Suprapubic skin (tissue), 4 donors: ENCODE results near the gene FERMT1. TPM values are rescaled to one million over a fixed set of nuclear protein-coding genes. Genes with fewer than 3 reads are reported as not detected.
A peak's percentile ranks its signal among the peaks of the same experiment; 100 is the strongest.

Experiments used
- DNase-seq, 2 donors: peaks; one replicate each; pipeline ENCODE4 v3.0.0-alpha.2; 2019; ENCODE audit warnings: low spot score in 2 of 2
- H3K27ac ChIP-seq: fragments of 200-600 bp; sonication (generic); one replicate; pipeline ENCODE4 v1.5.1; 2019
- H3K27me3 ChIP-seq: fragments of 200-600 bp; sonication (generic); one replicate; pipeline ENCODE4 v1.5.1; 2019
- H3K36me3 ChIP-seq: fragments of 200-600 bp; sonication (generic); one replicate; pipeline ENCODE4 v1.5.1; 2019
- H3K4me1 ChIP-seq: fragments of 200-600 bp; sonication (generic); one replicate; pipeline ENCODE4 v1.5.1; 2019
- H3K4me3 ChIP-seq: fragments of 200-600 bp; sonication (generic); one replicate; pipeline ENCODE4 v1.5.1; 2019; ENCODE audit warnings: mild to moderate bottlenecking
- H3K9me3 ChIP-seq: fragments of 200-600 bp; sonication (generic); one replicate; pipeline ENCODE4 v1.5.1; 2019
- CTCF ChIP-seq, 2 donors: fragments of 200-600 bp in 1 of 2; fragments of 450-650 bp in 1 of 2; sonication (generic) in 1 of 2; IDR thresholded peaks; one replicate each; pipeline ENCODE4 v1.5.1; 2016 to 2019; ENCODE audit warnings: antibody characterized with exemption in 2 of 2, mild to moderate bottlenecking in 1 of 2, moderate library complexity in 1 of 2
- EP300 ChIP-seq: sonication (generic); formaldehyde crosslinking; IDR thresholded peaks from one replicate; pipeline ENCODE4 v1.6.1; 2017; ENCODE audit warnings: antibody characterized with exemption
- POLR2A ChIP-seq, 2 donors: fragments of 450-650 bp; IDR thresholded peaks; one replicate each; pipeline ENCODE4 v1.6.1; 2017; ENCODE audit warnings: antibody characterized with exemption in 2 of 2, mild to moderate bottlenecking in 2 of 2, moderate library complexity in 2 of 2
- POLR2AphosphoS5 ChIP-seq, 3 donors: sonication (generic); formaldehyde crosslinking; IDR thresholded peaks; one replicate each; pipeline ENCODE4 v1.6.1; 2017; ENCODE audit warnings: antibody characterized with exemption in 3 of 3
- WGBS: methylation state at CpG from one replicate; pipeline ENCODE4 v1.1.5; 2018; 5-methylcytosine and 5-hydroxymethylcytosine counted together
- total RNA-seq, 4 donors: library from RNA; depleted of rRNA; stranded (reverse); fragments of >200 nt; gene quantifications; one replicate each; pipeline ENCODE4 v1.1.0, GENCODE V29; 2016

FERMT1 gene
- total RNA-seq, 4 donors from 2014 or later: 32.9 to 53.4 (median 37.5) TPM

- 3% methylated on average over 27 of the region's 27 CpGs for WGBS
- Histone ChIP-seq H3K27ac (peak overlapping the region; percentile 94), H3K4me1 (peaks cover 36% of the 10 kb centered on the region), H3K4me3 (peak overlapping the region; percentile 61), H3K27me3 (peaks cover 11% of the 10 kb centered on the region), H3K36me3 (no peaks in the 10 kb centered on the region), H3K9me3 (no peaks in the 10 kb centered on the region)
- DNase-seq: no peak
- TF ChIP-seq EP300 (no peak), POLR2AphosphoS5 (IDR thresholded peaks at IDR 0.05) (no peak), CTCF (IDR thresholded peaks at IDR 0.05) (no peak), POLR2A (IDR thresholded peaks at IDR 0.05) (no peak)
Observed at GRCh38 chr20:6122111-6122872, 538 bp downstream of the FERMT1 start.

GRCh38 chr20:6121504-6121903, 1.3 kb downstream of the FERMT1 start:
- Histone ChIP-seq H3K9me3 (no peaks in the 10 kb centered on the region), H3K27ac (peak overlapping the region; percentile 94), H3K36me3 (no peaks in the 10 kb centered on the region), H3K4me1 (peaks cover 31% of the 10 kb centered on the region), H3K4me3 (peak overlapping the region; percentile 61), H3K27me3 (peaks cover 11% of the 10 kb centered on the region)
- WGBS: 56% methylated on average over 2 of the region's 2 CpGs
- TF ChIP-seq POLR2A (IDR thresholded peaks at IDR 0.05) (no peak), CTCF (IDR thresholded peaks at IDR 0.05) (no peak), POLR2AphosphoS5 (IDR thresholded peaks at IDR 0.05) (no peak), EP300 (no peak)
- no peak for DNase-seq

- 60% methylated on average over 3 of the region's 3 CpGs for WGBS
- no peak overlapping the region for H3K27ac ChIP-seq
- H3K4me3 ChIP-seq: no peak overlapping the region
- H3K27me3 ChIP-seq: peaks cover 11% of the 10 kb centered on the region
- peaks cover 31% of the 10 kb centered on the region for H3K4me1 ChIP-seq
- H3K36me3 ChIP-seq: peaks cover 6% of the 10 kb centered on the region
- no peak for TF ChIP-seq EP300
- TF ChIP-seq POLR2A (IDR thresholded peaks at IDR 0.05): no peak
- no peak for TF ChIP-seq CTCF (IDR thresholded peaks at IDR 0.05)
- no peak for TF ChIP-seq POLR2AphosphoS5 (IDR thresholded peaks at IDR 0.05)
- DNase-seq: no peak
- no peaks in the 10 kb centered on the region for H3K9me3 ChIP-seq
Observed at GRCh38 chr20:6120491-6120988, 2.3 kb downstream of the FERMT1 start.

GRCh38 chr20:6116758-6117157, 6.1 kb downstream of the FERMT1 start:
- no peak overlapping the region for H3K4me3 ChIP-seq

More at GRCh38 chr20:6116758-6117157, 6.1 kb downstream of the FERMT1 start:
- DNase-seq: no peak
- TF ChIP-seq POLR2AphosphoS5 (IDR thresholded peaks at IDR 0.05) (no peak), EP300 (no peak), POLR2A (IDR thresholded peaks at IDR 0.05) (no peak), CTCF (IDR thresholded peaks at IDR 0.05) (no peak)
- Histone ChIP-seq H3K27me3 (no peaks in the 10 kb centered on the region), H3K27ac (no peak overlapping the region), H3K9me3 (peaks cover 10% of the 10 kb centered on the region), H3K4me1 (peaks cover 12% of the 10 kb centered on the region), H3K36me3 (peaks cover 33% of the 10 kb centered on the region)
- WGBS: 86% methylated on average over 3 of the region's 3 CpGs
